GM10248 (cell line): ENCODE results near the gene ATP2A3.
"Not testable (repeated sequence)": the region's sequence is repeated elsewhere in the genome, so short reads cannot be mapped to it uniquely, and the experiment has no call there.

ENCODE experiments used
- CTCF ChIA-PET: fragments of 300-600 bp; sonication (Branson Sonifier 250); formaldehyde crosslinking; extraction: SDS; loops from one replicate; lab custom pipeline; 2021; ENCODE audit warnings: antibody characterized with exemption; lab: Yijun Ruan, JAX
- POLR2A ChIA-PET: fragments of 350-650 bp; sonication (Branson Sonifier 250); formaldehyde crosslinking; extraction: SDS; loops from one replicate; lab custom pipeline; 2020; ENCODE audit warnings: antibody characterized with exemption; lab: Yijun Ruan, JAX
- DNase-seq: peaks from one replicate; pipeline ENCODE4 v3.0.0; 2012; ENCODE audit errors: extremely low spot score
- TF ChIP-seq, protein P1 (sequence below): IDR thresholded peaks from 2 replicates; pipeline ENCODE4 v1.5.1; 2012; ENCODE audit warnings: mild to moderate bottlenecking, low read depth; ENCODE audit errors: extremely low read depth, missing control alignments, control extremely low read depth

The ATP2A3 gene

DNA sequence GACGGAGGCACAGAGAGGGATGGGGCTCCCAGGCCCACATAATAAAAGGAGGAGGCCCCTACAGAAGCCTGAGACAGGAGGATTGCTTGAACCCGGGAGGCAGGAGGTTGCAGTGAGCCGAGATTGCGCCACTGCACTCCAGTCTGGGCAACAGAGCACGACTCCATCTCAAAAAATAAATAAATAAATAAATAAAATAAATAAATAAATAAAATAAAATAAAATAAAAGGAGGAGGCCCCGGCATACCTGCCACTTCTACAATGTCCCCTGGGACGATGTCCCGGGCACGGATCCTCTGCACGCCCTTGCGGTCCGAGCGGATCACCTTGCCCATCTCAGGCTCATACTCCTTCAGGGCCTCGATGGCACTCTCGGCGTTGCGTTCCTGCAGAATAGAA lies 13.2 kb downstream of the ATP2A3 start:
- no peak for DNase-seq
- CTCF ChIA-PET: interaction anchor here (2.8 kb wide), 1 partner anchor 17 kb away, joined by 7 read pairs; no protein-coding TSS in a partner anchor
- POLR2A ChIA-PET: no interaction called here
- TF ChIP-seq, protein P1, sequence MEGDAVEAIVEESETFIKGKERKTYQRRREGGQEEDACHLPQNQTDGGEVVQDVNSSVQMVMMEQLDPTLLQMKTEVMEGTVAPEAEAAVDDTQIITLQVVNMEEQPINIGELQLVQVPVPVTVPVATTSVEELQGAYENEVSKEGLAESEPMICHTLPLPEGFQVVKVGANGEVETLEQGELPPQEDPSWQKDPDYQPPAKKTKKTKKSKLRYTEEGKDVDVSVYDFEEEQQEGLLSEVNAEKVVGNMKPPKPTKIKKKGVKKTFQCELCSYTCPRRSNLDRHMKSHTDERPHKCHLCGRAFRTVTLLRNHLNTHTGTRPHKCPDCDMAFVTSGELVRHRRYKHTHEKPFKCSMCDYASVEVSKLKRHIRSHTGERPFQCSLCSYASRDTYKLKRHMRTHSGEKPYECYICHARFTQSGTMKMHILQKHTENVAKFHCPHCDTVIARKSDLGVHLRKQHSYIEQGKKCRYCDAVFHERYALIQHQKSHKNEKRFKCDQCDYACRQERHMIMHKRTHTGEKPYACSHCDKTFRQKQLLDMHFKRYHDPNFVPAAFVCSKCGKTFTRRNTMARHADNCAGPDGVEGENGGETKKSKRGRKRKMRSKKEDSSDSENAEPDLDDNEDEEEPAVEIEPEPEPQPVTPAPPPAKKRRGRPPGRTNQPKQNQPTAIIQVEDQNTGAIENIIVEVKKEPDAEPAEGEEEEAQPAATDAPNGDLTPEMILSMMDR: no peak

DNA sequence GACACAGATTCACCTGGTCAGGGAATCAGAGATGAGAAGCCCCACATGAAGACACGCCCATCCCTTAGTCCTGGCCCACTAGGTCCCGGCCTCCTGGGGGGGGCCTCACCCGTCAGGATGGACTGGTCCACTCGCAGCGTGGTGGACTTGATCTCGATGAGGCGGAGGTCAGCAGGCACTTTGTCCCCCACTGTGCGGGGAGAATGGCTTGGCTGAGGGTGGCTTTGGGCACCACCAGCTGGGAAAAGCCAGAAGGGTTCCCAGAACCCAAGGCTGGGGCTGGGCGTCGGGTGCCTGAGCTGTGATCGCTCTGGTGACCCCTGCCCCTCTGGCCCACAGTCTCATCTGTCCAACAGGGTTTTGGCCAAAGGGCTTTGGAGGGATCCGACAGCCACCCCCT lies 13.7 kb downstream of the ATP2A3 start:
- ChIA-PET CTCF (interaction anchor here (1.3 to 2.8 kb wide), 3 partner anchors 15 to 124 kb away, joined by 3 to 7 read pairs (median 4); no protein-coding TSS in a partner anchor), POLR2A (no interaction called here)
- TF ChIP-seq, protein P1: no peak
- no peak for DNase-seq

DNA sequence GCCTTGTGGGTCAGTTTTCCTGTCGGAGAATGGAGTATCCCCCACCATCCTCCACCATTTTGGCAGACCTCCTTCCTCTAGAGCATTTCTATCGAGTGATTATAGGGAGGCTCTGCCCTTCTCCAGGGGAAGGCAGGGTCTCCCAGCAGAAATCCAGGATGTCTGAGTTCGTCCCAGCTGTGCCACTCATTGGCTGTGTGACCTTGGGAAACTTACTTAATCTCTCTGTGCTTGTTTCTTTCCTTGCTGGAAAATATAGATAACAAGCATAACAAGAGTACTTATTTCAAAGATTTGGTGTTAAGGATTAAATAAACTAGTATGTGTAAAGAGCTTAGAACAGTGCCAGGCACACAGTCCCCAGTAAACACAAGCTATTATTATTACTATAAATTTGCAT lies 14.8 kb downstream of the ATP2A3 start:
- POLR2A ChIA-PET: no interaction called here
- TF ChIP-seq, protein P1: no peak
- CTCF ChIA-PET: interaction anchor here (0.8 to 1.4 kb wide), 4 partner anchors 14 to 125 kb away, joined by 3 to 8 read pairs (median 4); no protein-coding TSS in a partner anchor
- no peak for DNase-seq

DNA sequence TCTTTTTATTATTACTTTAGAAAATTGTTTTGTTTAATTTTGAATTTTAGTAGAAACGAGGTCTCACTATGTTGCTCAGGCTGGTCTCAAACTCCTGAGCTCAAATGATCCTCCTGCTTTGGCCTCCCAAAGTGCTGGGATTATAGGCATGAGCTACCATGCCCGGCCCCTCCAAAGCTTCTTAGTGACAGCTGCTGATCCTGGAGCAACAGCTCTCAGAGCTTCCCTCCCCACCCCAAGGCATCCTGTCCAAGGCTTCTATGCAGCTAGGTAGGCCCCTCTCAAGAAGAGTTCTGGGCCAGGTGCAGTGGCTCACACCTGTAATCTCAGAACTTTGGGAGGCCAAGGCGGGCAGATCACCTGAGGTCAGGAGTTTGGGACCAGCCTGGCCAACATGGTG lies 15.7 kb downstream of the ATP2A3 start:
- CTCF ChIA-PET: interaction anchor here (0.7 to 1.5 kb wide), 6 partner anchors 8 to 126 kb away, joined by 3 to 5 read pairs (median 4); no protein-coding TSS in a partner anchor

DNA sequence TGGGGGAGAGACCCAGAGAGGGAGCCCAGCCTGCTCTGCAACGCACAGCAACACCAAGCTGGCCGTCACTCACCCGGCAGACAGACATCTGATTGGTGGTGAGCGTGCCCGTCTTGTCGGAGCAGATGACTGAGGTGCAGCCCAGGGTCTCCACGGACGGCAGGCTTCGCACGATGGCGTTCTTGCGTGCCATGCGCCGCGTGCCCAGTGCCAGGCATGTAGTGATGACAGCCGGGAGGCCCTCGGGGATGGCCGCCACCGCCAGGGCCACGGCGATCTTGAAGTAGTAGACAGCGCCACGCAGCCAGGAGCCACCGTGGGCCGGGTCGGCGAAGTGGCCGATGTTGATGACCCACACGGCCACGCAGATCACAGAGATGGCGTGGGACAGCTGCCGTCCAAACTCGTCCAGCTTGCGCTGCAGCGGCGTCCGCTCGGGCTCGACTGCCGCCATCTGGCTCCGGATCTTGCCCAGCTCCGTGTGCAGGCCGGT lies 16.9 kb downstream of the ATP2A3 start:
- no peak for DNase-seq
- ChIA-PET CTCF (interaction anchor here (1.1 to 1.3 kb wide), 3 partner anchors 11 to 33 kb away, joined by 4 to 5 read pairs (median 4); no protein-coding TSS in a partner anchor), POLR2A (no interaction called here)
- TF ChIP-seq, protein P1: no peak

More for the DNA sequence above, 15.7 kb downstream of the ATP2A3 start:
- POLR2A ChIA-PET, DNase-seq: not testable (repeated sequence)

DNA sequence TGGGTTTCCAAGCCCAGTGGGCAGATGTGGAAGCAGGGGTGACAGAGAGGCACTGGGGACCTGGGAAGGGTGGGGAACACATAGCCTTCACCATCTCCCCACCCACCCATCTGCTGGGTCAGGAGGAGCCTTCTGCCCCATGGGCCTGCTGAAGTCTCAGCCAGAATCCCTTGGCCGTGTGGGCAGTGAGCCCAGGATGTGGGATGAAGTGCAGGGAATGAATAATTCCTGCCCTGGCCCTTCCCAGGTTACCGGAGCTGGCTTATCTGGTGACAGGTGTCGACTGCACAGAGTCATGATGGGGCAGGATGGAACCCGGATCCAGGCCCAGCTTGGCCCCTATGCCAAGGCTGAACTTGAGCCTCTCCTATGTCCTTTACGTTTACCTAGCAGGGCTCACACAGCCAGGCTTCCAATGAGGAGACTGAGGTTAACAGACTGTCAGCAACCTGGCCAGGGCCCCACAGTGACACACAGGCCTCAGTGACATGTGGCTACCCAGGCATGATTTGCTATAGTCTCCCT lies 17.5 kb downstream of the ATP2A3 start:
- ChIA-PET POLR2A (interaction anchor here (1.2 kb wide), 1 partner anchor 18 kb away, joined by 3 read pairs; no protein-coding TSS in a partner anchor), CTCF (no interaction called here)
- DNase-seq: no peak
- TF ChIP-seq, protein P1: no peak
